ENCODE measurements around the gene PARD3.
"Not testable (repeated sequence)": the region's sequence is repeated elsewhere in the genome, so short reads cannot be mapped to it uniquely, and the experiment has no call there.

PARD3 gene

GRCh38 chr10:34358729-34359434 lies 456.2 kb downstream of the PARD3 start:
- DNase-seq = no peak

DNA sequence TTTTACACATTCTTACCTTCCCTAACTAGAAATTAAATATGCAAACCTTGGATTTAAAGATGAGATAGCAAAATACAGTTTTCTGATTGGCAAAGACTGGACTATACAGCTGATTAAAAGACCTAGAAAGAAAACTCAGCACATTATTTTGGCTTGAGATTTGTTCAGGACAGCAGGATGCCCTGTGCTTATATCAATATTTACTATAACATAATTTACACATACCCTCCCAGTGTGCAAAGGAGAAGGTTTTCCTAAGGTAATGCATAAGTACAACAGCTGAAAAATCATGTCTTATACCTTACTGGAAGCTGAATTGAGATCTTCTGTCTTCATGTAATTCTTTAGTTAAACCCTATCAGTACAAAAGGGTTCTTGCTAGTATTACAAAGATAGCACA lies 458.6 kb downstream of the PARD3 start:
- DNase-seq = no peak

GRCh38 chr10:34353530-34353929 lies 461.6 kb downstream of the PARD3 start:
- not testable (repeated sequence) for DNase-seq

- DNase-seq = not testable (repeated sequence)
Observed at GRCh38 chr10:34352599-34353204, 462.4 kb downstream of the PARD3 start.

DNA sequence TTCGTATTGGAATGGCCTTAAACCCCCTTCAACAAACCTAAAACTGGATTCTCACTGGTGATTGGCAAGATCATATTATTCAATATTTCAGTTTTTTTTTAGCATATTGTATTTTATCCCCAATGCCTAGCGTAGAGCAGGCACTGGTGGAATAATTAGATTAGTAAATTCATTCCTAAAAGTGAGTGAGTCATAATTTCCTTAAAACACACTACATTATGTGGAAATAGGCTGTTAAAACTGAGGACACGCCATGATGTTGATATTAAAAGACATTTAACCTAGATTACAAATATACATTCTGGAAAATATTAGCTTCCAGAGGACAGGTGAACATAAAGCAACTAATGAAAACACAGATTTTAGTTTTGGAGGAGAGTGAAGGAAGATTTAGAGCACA lies 463.9 kb downstream of the PARD3 start:
- DNase-seq = no peak

GRCh38 chr10:34348917-34349485 lies 466.1 kb downstream of the PARD3 start:
- DNase-seq = no peak

GRCh38 chr10:34348021-34348420 lies 467.1 kb downstream of the PARD3 start:
- DNase-seq = no peak

DNA sequence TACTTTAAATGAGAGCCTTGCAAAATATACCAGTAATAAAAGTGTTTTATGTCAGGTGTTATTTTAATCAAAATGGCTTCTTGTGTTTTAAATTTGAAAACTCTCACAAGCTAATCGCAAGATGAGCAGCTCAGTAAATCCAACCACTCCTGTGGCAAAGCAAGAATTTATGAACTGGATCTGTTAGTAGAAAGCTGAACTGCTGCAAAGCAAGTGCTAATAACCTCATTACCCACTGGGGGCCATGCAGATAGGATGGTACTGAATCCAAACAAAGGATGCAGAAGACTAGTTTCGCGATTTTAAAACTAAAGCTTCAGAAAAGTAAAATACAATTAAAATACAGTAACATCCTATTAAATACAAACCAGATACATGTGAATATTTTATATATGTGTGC lies 468.0 kb downstream of the PARD3 start:
- DNase-seq = no peak

DNA sequence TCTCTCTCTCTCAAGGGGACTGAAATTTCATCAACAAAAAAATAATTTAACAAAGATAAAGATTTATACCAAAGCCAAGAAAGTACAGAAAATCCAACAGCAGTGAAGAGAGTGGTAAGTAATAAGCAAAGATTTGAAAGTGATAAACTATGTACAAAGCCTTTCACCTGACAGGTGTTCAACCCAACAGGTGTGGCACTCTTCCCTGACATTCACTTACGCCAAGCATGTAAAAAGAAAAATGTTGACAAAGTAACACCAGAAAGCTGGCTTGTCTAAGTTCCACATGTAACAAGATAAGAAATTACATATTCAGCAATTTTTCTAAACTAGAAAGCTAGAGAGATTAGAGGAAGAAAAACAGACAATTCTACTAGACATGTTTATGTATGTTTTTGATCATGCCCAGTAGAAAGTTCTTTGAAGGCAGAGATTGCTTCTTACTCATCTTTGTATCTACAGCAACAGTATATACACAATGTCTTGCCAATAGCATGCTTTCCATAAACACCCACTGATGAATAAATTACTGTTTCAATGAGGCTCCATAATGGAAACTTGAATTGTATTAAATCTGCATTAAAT lies 468.5 kb downstream of the PARD3 start:
- no peak for DNase-seq

DNA sequence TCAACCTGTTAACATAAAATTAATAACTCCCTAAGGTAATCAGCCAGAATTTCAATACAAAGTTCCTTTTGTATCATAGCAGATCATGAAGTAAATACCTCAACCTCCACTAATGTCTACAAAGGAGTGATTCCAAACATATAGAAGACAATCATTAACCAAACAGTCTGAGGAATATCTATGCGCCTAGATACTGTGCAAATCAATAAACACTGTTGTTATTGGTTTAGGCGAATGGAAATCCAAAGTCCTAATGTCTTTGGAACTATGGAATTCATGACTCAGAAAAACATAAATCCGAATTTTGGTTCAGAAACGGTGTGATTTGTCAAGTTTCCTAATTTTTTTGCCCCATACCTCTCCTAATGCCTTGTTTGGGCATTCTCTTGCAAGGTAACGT lies 469.7 kb downstream of the PARD3 start:
- no peak for DNase-seq

DNA sequence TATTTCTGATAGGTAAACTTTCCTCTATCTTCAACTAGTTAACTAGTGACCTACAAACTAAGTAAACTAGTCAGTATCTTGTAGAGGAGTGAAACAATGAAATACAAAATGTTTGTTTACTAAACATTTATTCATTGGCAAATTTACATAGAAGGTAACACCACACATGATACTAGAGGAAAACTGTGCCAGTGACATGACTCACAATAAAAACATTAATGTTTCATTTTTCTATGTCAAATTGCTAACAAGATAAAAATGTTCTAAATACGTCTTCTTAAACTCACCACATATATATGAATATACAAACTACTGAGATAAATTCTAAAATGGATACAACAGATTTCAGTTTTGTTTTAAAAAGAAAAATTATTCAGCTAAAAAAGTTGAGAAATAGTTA lies 471.3 kb downstream of the PARD3 start:
- DNase-seq = no peak

- no peak for DNase-seq
Observed at GRCh38 chr10:34341473-34341872, 473.6 kb downstream of the PARD3 start.

GRCh38 chr10:34340934-34341333 lies 474.2 kb downstream of the PARD3 start:
- DNase-seq = no peak

DNA sequence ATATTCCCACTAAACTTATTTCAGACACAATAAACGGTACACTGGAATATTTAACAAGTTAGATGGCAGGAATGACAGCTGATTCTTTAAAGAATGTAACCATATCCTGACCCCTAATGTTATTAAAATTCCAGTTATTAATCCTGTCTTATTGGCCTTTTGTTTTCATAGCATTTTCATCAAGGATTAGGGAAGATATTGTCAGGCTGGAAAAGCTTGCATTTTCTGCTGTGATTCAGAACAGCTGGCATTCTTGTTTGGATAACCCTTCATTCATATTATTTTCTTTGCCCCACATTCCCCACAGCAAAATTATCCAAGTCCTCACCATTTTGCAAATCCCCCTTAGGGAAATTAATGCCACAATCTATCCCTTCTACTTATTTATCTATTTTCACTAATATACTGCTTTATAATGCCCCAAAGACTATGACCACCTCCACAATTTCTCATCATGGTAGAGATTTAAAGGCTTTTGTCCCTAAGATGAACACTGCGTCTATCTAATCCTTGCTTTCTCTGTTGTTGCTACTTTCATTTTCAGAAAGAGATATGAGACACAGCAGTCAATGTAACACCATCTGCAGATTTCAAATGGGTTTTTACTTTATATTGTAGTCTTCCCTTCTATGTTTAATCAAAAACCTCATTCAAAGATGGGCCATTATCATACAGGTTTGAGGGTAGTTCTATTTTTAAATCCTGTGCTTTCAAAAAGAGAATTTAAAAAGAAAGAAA lies 475.1 kb downstream of the PARD3 start:
- DNase-seq = no peak

DNA sequence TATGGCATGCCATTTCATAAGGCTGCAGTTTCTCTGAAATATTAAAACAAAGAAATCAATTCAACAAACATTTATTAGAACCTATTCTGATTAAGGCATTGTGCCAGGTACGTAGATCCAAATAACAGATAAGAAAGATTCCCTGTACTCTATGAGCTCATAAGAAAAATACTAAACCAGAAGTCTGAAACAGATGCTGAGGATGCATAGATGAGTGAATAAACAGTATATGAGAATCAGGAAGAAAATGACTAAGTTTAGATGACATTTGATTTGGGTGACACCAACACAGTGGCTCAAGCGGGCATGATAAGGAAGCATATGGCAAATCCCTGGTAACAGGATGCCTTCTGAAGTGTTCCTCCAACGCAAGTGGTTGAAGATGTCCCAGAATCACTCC lies 477.2 kb downstream of the PARD3 start:
- DNase-seq = no peak

GRCh38 chr10:34335960-34336690 lies 479.0 kb downstream of the PARD3 start:
- no peak for DNase-seq

- no peak for DNase-seq
Observed at GRCh38 chr10:34334908-34335307, 480.2 kb downstream of the PARD3 start.

DNA sequence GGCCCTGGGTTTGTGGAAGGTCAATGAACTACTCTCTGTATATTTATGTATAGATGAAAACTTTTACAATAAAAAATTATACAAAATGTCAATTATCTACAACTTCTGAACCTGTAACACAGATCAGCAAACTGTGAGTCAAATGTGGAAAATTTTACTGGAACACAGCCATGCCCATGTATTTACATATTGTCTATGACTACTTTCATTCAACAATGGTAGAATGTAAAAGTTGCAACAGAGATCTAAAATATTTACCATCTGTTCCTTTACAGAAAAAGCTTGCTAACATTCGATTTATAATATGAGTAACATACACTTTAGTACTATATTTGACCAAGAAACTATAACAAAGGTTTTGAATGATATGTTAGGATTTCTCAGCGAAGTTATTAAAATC lies 481.6 kb downstream of the PARD3 start:
- DNase-seq = no peak

- DNase-seq = no peak
Observed at GRCh38 chr10:34327184-34327583, 487.9 kb downstream of the PARD3 start.

DNA sequence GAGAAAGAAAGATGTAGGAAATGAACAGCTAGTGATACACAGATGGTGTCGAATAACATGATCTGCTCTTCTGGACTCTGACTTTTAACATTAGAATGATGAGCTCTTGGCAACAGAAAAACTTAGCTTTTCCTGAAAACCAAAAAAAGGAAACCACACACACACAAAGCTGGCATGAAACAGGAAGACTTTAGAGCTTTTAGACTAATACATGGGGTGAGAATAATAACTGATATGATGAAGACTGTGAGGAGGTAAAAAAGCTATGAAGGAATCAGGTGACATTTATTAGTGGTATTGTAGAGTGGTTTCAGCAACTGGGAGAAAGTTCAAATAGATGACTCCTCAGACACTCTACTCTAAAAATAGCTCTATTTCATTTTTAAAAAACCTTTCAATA lies 491.9 kb downstream of the PARD3 start:
- DNase-seq = no peak

DNA sequence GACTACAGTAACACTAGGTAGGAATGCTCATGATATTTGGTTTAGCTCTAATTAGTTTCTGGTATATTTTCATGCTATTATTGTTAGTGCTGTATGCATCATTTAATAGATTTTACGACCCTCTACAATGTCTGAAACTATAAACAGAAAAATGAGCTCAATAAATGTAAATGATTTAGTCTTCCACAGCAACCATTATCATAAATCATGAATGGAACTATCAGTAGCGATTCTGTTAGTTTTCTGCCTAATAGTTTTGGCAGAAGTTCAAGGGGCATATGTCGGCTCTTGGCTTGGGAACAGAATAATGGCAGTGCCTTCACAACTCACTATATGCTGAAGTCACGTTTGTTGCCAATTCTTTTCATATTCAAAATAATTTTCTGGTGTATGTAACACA lies 494.8 kb downstream of the PARD3 start:
- DNase-seq = no peak

DNA sequence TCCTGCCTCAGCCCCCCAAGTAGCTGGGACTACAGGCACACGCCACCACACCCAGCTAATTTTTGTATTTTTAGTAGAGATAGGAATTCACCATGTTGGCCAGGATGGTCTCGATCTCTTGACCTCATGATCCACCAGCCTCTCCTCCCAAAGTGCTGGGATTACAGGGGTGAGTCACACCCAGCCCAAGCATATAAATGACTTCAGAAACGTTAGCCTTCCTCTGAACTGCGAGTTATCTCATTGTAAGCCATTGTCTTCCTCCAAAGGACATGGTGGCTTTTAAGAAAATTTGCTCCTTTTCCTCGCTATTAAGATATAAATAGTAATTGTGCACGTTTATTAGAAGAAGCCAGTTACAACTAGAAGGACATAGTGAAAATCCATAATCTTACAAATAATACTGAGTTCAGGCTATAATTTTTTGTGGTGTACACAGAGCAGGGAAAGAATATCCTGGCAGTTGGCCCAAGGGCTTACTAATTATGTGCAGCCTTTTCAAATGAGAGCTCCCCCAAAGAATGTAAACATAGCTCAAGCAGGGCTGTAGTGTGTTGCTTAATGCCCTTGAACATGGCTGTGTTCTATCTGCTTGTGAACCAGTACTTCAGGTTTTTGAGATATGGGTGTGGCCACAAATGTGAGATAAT lies 495.8 kb downstream of the PARD3 start:
- DNase-seq = no peak
